Effector CD8-positive, alpha-beta T cell (primary cell): ENCODE results near the gene MRPL22.
"Not testable (repeated sequence)": the region's sequence is repeated elsewhere in the genome, so short reads cannot be mapped to it uniquely, and the experiment has no call there.

Source experiments
- DNase-seq: peaks from one replicate; lab custom pipeline; 2025; lab: John Stamatoyannopoulos, UW

MRPL22 gene

GRCh38 chr5:154995679-154996078, 54.8 kb downstream of the MRPL22 start:
- DNase-seq, result no peak

- no peak for DNase-seq
Measured at GRCh38 chr5:154997746-154998145, 56.9 kb downstream of the MRPL22 start.

- DNase-seq, result no peak
Measured at GRCh38 chr5:154999865-155000264, 59.0 kb downstream of the MRPL22 start.

- no peak for DNase-seq
Measured at GRCh38 chr5:155001523-155001922, 60.6 kb downstream of the MRPL22 start.

- DNase-seq, result not testable (repeated sequence)
Measured at GRCh38 chr5:155002722-155003121, 61.8 kb downstream of the MRPL22 start.

- DNase-seq, result no peak
Measured at GRCh38 chr5:155004138-155004744, 63.4 kb downstream of the MRPL22 start.

- not testable (repeated sequence) for DNase-seq
Measured at GRCh38 chr5:155006265-155006664, 65.4 kb downstream of the MRPL22 start.

DNA sequence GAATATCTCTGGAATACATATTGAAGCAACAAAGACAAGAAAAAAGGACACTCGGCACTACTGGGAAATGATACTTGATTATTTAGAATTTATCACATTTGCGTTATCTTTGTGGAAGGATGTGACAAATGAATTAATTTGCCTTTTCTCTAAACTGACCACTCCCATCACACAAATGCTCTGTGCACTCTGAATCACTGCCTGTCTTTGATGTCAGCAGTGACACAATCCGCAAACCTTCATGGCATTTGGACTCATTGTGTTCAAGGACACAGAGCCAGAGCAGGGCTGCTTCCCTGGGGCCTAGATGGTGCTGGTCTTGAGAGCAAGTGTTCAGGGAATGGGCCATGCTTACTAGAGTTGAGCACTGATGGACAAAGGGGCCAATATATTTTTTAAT, 67.8 kb downstream of the MRPL22 start:
- DNase-seq, result no peak

DNA sequence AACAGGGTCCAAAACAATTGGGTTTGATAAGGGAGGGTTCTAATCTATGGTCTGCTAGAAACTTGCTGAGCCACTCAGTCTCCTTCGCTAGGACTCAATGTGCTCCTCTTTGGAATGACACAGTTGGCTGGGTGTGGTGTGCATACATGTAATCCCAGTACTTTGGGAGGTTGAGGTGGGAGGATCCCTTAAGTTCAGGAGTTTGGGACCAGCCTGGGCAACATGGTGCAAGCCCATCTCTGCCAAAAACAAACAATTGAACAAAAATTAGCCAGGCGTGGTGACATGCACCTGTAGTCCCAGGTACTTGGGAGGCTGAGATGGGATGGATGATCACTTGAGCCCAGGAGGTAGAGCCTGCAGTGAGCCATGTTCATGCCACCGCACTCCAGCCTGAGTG, 70.0 kb downstream of the MRPL22 start:
- DNase-seq, result no peak

GRCh38 chr5:155013526-155013925, 72.7 kb downstream of the MRPL22 start, which contains the start of gene KIF4B:
KIF4B (plus strand) TSS chr5:155013755; CDS start chr5:155013860, 105 bp downstream.
- no peak for DNase-seq

DNA sequence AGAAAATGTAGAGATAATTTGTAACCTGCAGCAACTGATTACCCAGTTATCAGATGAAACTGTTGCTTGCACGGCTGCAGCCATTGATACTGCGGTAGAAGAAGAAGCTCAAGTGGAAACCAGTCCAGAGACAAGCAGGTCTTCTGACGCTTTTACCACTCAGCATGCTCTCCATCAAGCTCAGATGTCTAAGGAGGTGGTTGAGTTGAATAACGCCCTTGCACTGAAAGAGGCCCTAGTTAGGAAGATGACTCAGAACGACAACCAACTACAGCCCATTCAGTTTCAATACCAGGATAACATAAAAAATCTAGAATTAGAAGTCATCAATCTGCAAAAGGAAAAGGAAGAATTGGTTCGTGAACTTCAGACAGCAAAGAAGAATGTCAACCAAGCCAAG, 74.4 kb downstream of the MRPL22 start:
- DNase-seq, result no peak

DNA sequence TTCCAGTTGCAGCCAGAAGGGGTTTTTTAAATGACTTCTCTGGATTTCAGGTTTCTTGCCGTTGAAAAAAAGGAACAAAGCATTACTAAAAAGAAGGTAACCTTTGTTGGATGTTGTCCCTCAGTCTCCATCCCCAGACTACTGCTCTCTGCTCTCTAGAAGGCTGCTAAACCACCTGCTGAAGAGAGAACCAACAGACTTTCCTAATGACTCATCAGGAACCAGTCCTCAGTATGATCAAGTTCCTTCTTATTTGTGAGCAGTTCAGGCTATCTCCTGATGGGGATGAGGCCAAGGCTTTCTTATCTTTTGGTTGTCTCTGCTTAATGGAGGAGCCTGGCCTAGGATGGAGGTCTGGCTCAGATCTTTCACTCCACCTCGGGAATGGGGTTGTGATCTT, 76.7 kb downstream of the MRPL22 start:
- DNase-seq, result no peak
